PFSK-1 (cell line): Measurements from ENCODE around the gene EFTUD2.

Experiments used
- FOXP2 ChIP-seq: optimal IDR thresholded peaks from 2 replicates; pipeline ENCODE3; 2011; ENCODE audit warnings: borderline replicate concordance, control low read depth, inconsistent platforms; ENCODE audit not compliant: insufficient read depth; ENCODE audit errors: extremely low read length, extremely low read depth
- POLR2AphosphoS5 ChIP-seq: IDR thresholded peaks from 2 replicates; pipeline ENCODE4 v1.6.1; 2012; ENCODE audit warnings: low read depth, mild to moderate bottlenecking, control low read depth, low read length, moderate library complexity
- REST ChIP-seq, 2 experiments: IDR thresholded peaks; 2 replicates each; pipeline versions ENCODE4 v1.6.1 to v1.8.0; 2011 to 2012; ENCODE audit warnings: low read depth in 2 of 2, low read length in 2 of 2, control low read depth in 1 of 2, inconsistent platforms in 1 of 2, mild to moderate bottlenecking in 1 of 2, moderate library complexity in 1 of 2; ENCODE audit not compliant: insufficient read depth in 1 of 2
- SIN3A ChIP-seq: IDR thresholded peaks from 2 replicates; pipeline ENCODE4 v1.6.1; 2012; ENCODE audit warnings: mild to moderate bottlenecking, low read length, moderate library complexity, borderline replicate concordance; ENCODE audit not compliant: insufficient read depth
- TAF1 ChIP-seq: IDR thresholded peaks from 2 replicates; pipeline ENCODE4 v1.6.1; 2012; ENCODE audit warnings: low read length, control low read depth, borderline replicate concordance; ENCODE audit not compliant: insufficient read depth

- no peak for TF ChIP-seq POLR2AphosphoS5
- TF ChIP-seq SIN3A, result no peak
- TF ChIP-seq REST (IDR thresholded peaks at IDR 0.05; ENCODE audit: insufficient read depth in 1 of 2, low read depth in 2 of 2, low read length in 2 of 2), result no peak
- TF ChIP-seq TAF1, result no peak
- no peak for TF ChIP-seq FOXP2
Observed at GRCh38 chr17:44919411-44919810, 20.2 kb upstream of the EFTUD2 start.
